Astrocyte of the cerebellum (primary cell): Measurements from ENCODE around the gene PRKCE.

Experiments
- DNase-seq: peaks from one replicate; pipeline ENCODE4 v3.0.0-alpha.2; 2011; ENCODE audit warnings: low read depth
- H3K4me3 ChIP-seq: 2 replicates; pipeline ENCODE4 v1.5.1; 2011; ENCODE audit warnings: mild to moderate bottlenecking, low read depth, low read length, moderate library complexity
- CTCF ChIP-seq: IDR thresholded peaks from 2 replicates; pipeline ENCODE4 v1.5.1; 2012; ENCODE audit warnings: low read length, low read depth, moderate library complexity, mild to moderate bottlenecking; ENCODE audit errors: missing control alignments
- in situ Hi-C: cut with HindIII; loops from 2 replicates; pipeline ENCODE4 v1.10.0; 2017; ENCODE audit warnings: low sequenced_read_pairs

The PRKCE gene

GRCh38 chr2:46174345-46175170 lies 523.1 kb downstream of the PRKCE start:
- in situ Hi-C loops: no loop called here
- no peak for TF ChIP-seq CTCF
- DNase-seq: no peak
- no peak overlapping the region for H3K4me3 ChIP-seq

DNA sequence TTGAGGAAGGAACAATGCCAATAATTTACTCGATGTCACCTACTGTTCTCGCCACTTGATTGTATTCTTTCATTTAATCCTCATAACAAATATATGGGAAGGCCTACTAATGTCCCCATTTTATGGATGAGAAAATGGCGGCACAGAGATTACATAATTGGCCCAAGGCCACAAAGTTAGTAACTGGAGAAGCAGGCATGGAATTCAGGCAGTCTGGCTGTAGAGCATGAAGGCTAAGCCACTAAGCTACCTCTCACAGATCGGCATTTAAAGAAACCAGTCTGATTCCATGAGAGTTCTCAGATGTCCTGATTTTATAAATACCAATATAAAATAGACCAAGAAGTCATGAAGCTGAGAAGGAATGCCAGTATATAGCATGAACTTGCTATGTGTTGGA lies 523.9 kb downstream of the PRKCE start:
- no peak for TF ChIP-seq CTCF
- no peak for DNase-seq
- H3K4me3 ChIP-seq: no peak overlapping the region
- in situ Hi-C loops: no loop called here

DNA sequence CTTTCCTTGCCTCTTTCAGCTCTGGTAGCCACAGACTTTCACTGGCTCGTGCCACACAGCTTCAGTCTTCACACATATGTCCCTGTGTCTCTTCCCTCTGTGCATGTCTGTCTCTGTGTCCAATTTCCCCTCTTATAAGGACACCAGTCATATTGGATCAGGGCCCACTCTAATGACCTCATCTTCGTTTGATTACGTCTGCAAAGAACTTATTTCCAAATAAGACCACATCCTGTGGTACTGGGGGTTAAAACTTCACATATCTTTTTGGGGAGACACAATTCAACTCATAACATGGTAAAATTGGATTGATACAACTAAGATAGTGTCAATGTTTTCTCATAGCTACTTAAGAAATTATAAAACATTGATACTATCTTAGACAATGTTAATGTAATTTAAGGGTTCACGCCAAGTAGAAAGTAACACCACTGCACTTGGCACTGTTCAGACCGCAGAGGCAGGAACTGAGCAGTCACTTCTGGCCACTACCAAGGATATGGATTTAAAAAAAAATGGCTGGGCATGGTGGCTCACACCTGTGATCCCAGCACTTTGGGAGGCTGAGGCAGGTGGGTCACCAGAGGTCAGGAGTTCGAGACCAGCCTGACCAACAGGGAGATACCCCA lies 526.1 kb downstream of the PRKCE start:
- in situ Hi-C loops: no loop called here
- H3K4me3 ChIP-seq: no peak overlapping the region
- DNase-seq: no peak
- no peak for TF ChIP-seq CTCF

- no peak for TF ChIP-seq CTCF
- no peak overlapping the region for H3K4me3 ChIP-seq
- in situ Hi-C loops: no loop called here
- peak; percentile 57 for DNase-seq
Observed at GRCh38 chr2:46179037-46179621, 527.7 kb downstream of the PRKCE start.

GRCh38 chr2:46180189-46180588 lies 528.7 kb downstream of the PRKCE start:
- no peak for TF ChIP-seq CTCF
- no peak overlapping the region for H3K4me3 ChIP-seq
- no peak for DNase-seq
- in situ Hi-C loops: loop anchor here (5.0 to 10.0 kb wide), 2 partner anchors 53 to 75 kb away; no protein-coding TSS in a partner anchor

DNA sequence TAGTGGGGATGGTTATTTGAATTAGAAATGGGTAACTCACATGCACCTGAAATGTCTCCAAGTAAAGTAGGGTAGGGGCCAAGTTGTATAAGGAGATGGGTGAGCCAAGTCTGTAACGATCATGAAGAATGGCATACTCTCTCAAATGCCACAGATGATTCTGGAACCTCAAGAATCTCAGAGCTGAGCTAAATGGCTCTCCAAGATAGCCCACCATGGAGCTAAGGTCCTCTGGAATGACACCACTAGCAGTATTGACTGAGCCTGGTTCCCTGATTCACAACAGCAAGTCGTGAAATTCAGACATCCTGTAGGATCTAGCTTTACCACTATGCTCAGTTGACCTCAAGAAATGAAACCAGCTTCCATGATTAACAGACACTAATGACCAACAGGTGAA lies 529.8 kb downstream of the PRKCE start:
- in situ Hi-C loops: loop anchor here (5.0 to 10.0 kb wide), 2 partner anchors 54 to 73 kb away; no protein-coding TSS in a partner anchor
- no peak overlapping the region for H3K4me3 ChIP-seq
- no peak for DNase-seq
- no peak for TF ChIP-seq CTCF
